ENCODE data around the gene LLGL1. TPM values are rescaled to one million over a fixed set of nuclear protein-coding genes. Genes with fewer than 3 reads are reported as not detected.

LLGL1 gene
- total RNA-seq, 2 donors from 2014 or later, result 16.6 to 23.0 TPM

- no peak overlapping the region for H3K4me3 Mint-ChIP-seq
- peaks cover 6 to 22% of the 10 kb centered on the region in 2 donors for H3K4me1 Mint-ChIP-seq (ENCODE audit: low read depth in 2 of 2)
- H3K36me3 Mint-ChIP-seq, result no peaks in the 10 kb centered on the region
- peak overlapping the region in 1 of 2 donors; percentile 28 for H3K27ac Mint-ChIP-seq
- no peak for DNase-seq (ENCODE audit: low spot score)
- no peak for ATAC-seq
- H3K9me3 Mint-ChIP-seq, result no peaks in the 10 kb centered on the region
- H3K27me3 Mint-ChIP-seq, result no peaks in the 10 kb centered on the region
Observed at GRCh38 chr17:18228176-18228682, 2.8 kb downstream of the LLGL1 start.

- no peak for DNase-seq (ENCODE audit: low spot score)
- H3K36me3 Mint-ChIP-seq, result no peaks in the 10 kb centered on the region
- H3K27me3 Mint-ChIP-seq, result no peaks in the 10 kb centered on the region
- peaks cover 6 to 22% of the 10 kb centered on the region in 2 donors for H3K4me1 Mint-ChIP-seq (ENCODE audit: low read depth in 2 of 2)
- no peak overlapping the region for H3K27ac Mint-ChIP-seq
- H3K4me3 Mint-ChIP-seq, result no peak overlapping the region
- no peak for ATAC-seq
- H3K9me3 Mint-ChIP-seq, result no peaks in the 10 kb centered on the region
Observed at GRCh38 chr17:18229254-18229653, 3.8 kb downstream of the LLGL1 start.

GRCh38 chr17:18229771-18230170 is 4.3 kb downstream of the LLGL1 start:
- H3K4me1 Mint-ChIP-seq (ENCODE audit: low read depth in 2 of 2), result peaks cover 6 to 22% of the 10 kb centered on the region in 2 donors
- ATAC-seq (no peak), DNase-seq (ENCODE audit: low spot score) (no peak)
- H3K4me3 Mint-ChIP-seq, result no peak overlapping the region
- H3K36me3 Mint-ChIP-seq, result no peaks in the 10 kb centered on the region
- no peaks in the 10 kb centered on the region for H3K9me3 Mint-ChIP-seq
- no peak overlapping the region for H3K27ac Mint-ChIP-seq
- H3K27me3 Mint-ChIP-seq, result no peaks in the 10 kb centered on the region

GRCh38 chr17:18230288-18231141 is 5.1 kb downstream of the LLGL1 start:
- no peak for ATAC-seq
- no peak for DNase-seq (ENCODE audit: low spot score)
- Mint-ChIP-seq H3K36me3 (no peaks in the 10 kb centered on the region), H3K4me3 (no peak overlapping the region), H3K27ac (no peak overlapping the region), H3K27me3 (no peaks in the 10 kb centered on the region), H3K9me3 (no peaks in the 10 kb centered on the region), H3K4me1 (ENCODE audit: low read depth in 2 of 2) (peaks cover 6 to 22% of the 10 kb centered on the region in 2 donors)

GRCh38 chr17:18231164-18231563 is 5.7 kb downstream of the LLGL1 start:
- Mint-ChIP-seq H3K36me3 (no peaks in the 10 kb centered on the region), H3K4me3 (no peak overlapping the region), H3K27ac (no peak overlapping the region), H3K27me3 (no peaks in the 10 kb centered on the region), H3K9me3 (no peaks in the 10 kb centered on the region), H3K4me1 (ENCODE audit: low read depth in 2 of 2) (peaks cover 2 to 21% of the 10 kb centered on the region in 2 donors)
- DNase-seq (ENCODE audit: low spot score), result no peak
- no peak for ATAC-seq

- Mint-ChIP-seq H3K27ac (no peak overlapping the region), H3K36me3 (no peaks in the 10 kb centered on the region), H3K27me3 (no peaks in the 10 kb centered on the region), H3K4me3 (no peak overlapping the region), H3K9me3 (no peaks in the 10 kb centered on the region), H3K4me1 (ENCODE audit: low read depth in 2 of 2) (peaks cover 0 to 3% of the 10 kb centered on the region in 2 donors)
- DNase-seq (ENCODE audit: low spot score), result no peak
- no peak for ATAC-seq
Observed at GRCh38 chr17:18233803-18234518, 8.5 kb downstream of the LLGL1 start.

- H3K4me1 Mint-ChIP-seq (ENCODE audit: low read depth in 2 of 2), result peaks cover 0 to 3% of the 10 kb centered on the region in 2 donors
- H3K36me3 Mint-ChIP-seq, result no peaks in the 10 kb centered on the region
- H3K27ac Mint-ChIP-seq, result no peak overlapping the region
- no peak overlapping the region for H3K4me3 Mint-ChIP-seq
- DNase-seq (ENCODE audit: low spot score), result no peak
- H3K9me3 Mint-ChIP-seq, result no peaks in the 10 kb centered on the region
- no peak for ATAC-seq
- no peaks in the 10 kb centered on the region for H3K27me3 Mint-ChIP-seq
Observed at GRCh38 chr17:18234853-18235380, 9.5 kb downstream of the LLGL1 start.

GRCh38 chr17:18235743-18236256 is 10.4 kb downstream of the LLGL1 start:
- H3K27me3 Mint-ChIP-seq, result no peaks in the 10 kb centered on the region
- H3K9me3 Mint-ChIP-seq, result no peaks in the 10 kb centered on the region
- DNase-seq (ENCODE audit: low spot score) (no peak), ATAC-seq (peak in 1 of 2 donors; percentile 31)
- H3K27ac Mint-ChIP-seq, result peak overlapping the region in 1 of 2 donors; percentile 11
- H3K4me3 Mint-ChIP-seq, result no peak overlapping the region
- H3K4me1 Mint-ChIP-seq (ENCODE audit: low read depth in 2 of 2), result peaks cover 0 to 3% of the 10 kb centered on the region in 2 donors
- H3K36me3 Mint-ChIP-seq, result no peaks in the 10 kb centered on the region

- Mint-ChIP-seq H3K9me3 (no peaks in the 10 kb centered on the region), H3K36me3 (no peaks in the 10 kb centered on the region), H3K4me3 (no peak overlapping the region), H3K27me3 (no peaks in the 10 kb centered on the region), H3K4me1 (ENCODE audit: low read depth in 2 of 2) (peaks cover 0 to 3% of the 10 kb centered on the region in 2 donors), H3K27ac (no peak overlapping the region)
- ATAC-seq, result no peak
- no peak for DNase-seq (ENCODE audit: low spot score)
Observed at GRCh38 chr17:18236494-18236893, 11.1 kb downstream of the LLGL1 start.

GRCh38 chr17:18237461-18237860 is 12.0 kb downstream of the LLGL1 start:
- H3K27me3 Mint-ChIP-seq, result no peaks in the 10 kb centered on the region
- H3K27ac Mint-ChIP-seq, result no peak overlapping the region
- no peaks in the 10 kb centered on the region for H3K9me3 Mint-ChIP-seq
- ATAC-seq, result no peak
- no peaks in the 10 kb centered on the region for H3K36me3 Mint-ChIP-seq
- H3K4me3 Mint-ChIP-seq, result no peak overlapping the region
- no peak for DNase-seq (ENCODE audit: low spot score)
- peaks cover 0 to 3% of the 10 kb centered on the region in 2 donors for H3K4me1 Mint-ChIP-seq (ENCODE audit: low read depth in 2 of 2)

GRCh38 chr17:18238299-18238698 is 12.9 kb downstream of the LLGL1 start:
- ATAC-seq (no peak), DNase-seq (ENCODE audit: low spot score) (no peak)
- H3K9me3 Mint-ChIP-seq, result no peaks in the 10 kb centered on the region
- H3K4me3 Mint-ChIP-seq, result no peak overlapping the region
- peaks cover 0 to 3% of the 10 kb centered on the region in 2 donors for H3K4me1 Mint-ChIP-seq (ENCODE audit: low read depth in 2 of 2)
- no peaks in the 10 kb centered on the region for H3K36me3 Mint-ChIP-seq
- no peaks in the 10 kb centered on the region for H3K27me3 Mint-ChIP-seq
- no peak overlapping the region for H3K27ac Mint-ChIP-seq

- ATAC-seq, result no peak
- no peaks in the 10 kb centered on the region for H3K27me3 Mint-ChIP-seq
- no peak overlapping the region for H3K27ac Mint-ChIP-seq
- H3K9me3 Mint-ChIP-seq, result no peaks in the 10 kb centered on the region
- no peak for DNase-seq (ENCODE audit: low spot score)
- H3K4me1 Mint-ChIP-seq (ENCODE audit: low read depth in 2 of 2), result peaks cover 0 to 3% of the 10 kb centered on the region in 2 donors
- no peak overlapping the region for H3K4me3 Mint-ChIP-seq
- H3K36me3 Mint-ChIP-seq, result no peaks in the 10 kb centered on the region
Observed at GRCh38 chr17:18240449-18240848, 15.0 kb downstream of the LLGL1 start.

GRCh38 chr17:18241229-18241871 is 15.9 kb downstream of the LLGL1 start:
- no peak overlapping the region for H3K27ac Mint-ChIP-seq
- H3K36me3 Mint-ChIP-seq, result no peaks in the 10 kb centered on the region
- no peaks in the 10 kb centered on the region for H3K27me3 Mint-ChIP-seq

More at GRCh38 chr17:18241229-18241871, 15.9 kb downstream of the LLGL1 start:
- Mint-ChIP-seq H3K4me3 (no peak overlapping the region), H3K4me1 (ENCODE audit: low read depth in 2 of 2) (no peaks in the 10 kb centered on the region), H3K9me3 (no peaks in the 10 kb centered on the region)
- ATAC-seq (no peak), DNase-seq (ENCODE audit: low spot score) (no peak)

Measured in natural killer cell treated with Interleukin-12 subunit alpha and Interleukin-12 subunit beta and Interleukin-15 and Interleukin-18, amount 100 ng/mL, for 72 hours (primary cell).